ENCODE measurements around the gene TUBB6.
A peak's percentile ranks its signal among the peaks of the same experiment; 100 is the strongest.

TUBB6 gene

GRCh38 chr18:12307701-12308385 lies at the start of gene TUBB6:
TUBB6 (plus strand) TSS chr18:12308241; CDS start chr18:12308293, 52 bp downstream.
- DNase-seq: peak; percentile 89

- DNase-seq: no peak
Measured at GRCh38 chr18:12258719-12259705, 49.0 kb upstream of the TUBB6 start.

- no peak for DNase-seq
Measured at GRCh38 chr18:12262748-12263147, 45.3 kb upstream of the TUBB6 start.

- no peak for DNase-seq
Measured at GRCh38 chr18:12264864-12265263, 43.2 kb upstream of the TUBB6 start.

GRCh38 chr18:12271376-12272235 lies 36.4 kb upstream of the TUBB6 start:
- DNase-seq: peak; percentile 80

GRCh38 chr18:12274793-12275192 lies 33.2 kb upstream of the TUBB6 start:
- no peak for DNase-seq

GRCh38 chr18:12276736-12277554 lies 31.1 kb upstream of the TUBB6 start:
- DNase-seq: no peak

GRCh38 chr18:12278215-12278671 lies 29.8 kb upstream of the TUBB6 start:
- peak; percentile 31 for DNase-seq

GRCh38 chr18:12278741-12279682 lies 29.0 kb upstream of the TUBB6 start:
- peak; percentile 99 for DNase-seq

- no peak for DNase-seq
Measured at GRCh38 chr18:12279781-12280531, 28.1 kb upstream of the TUBB6 start.

GRCh38 chr18:12281861-12282260 lies 26.2 kb upstream of the TUBB6 start:
- DNase-seq: peak; percentile 51

GRCh38 chr18:12282442-12283039 lies 25.5 kb upstream of the TUBB6 start:
- peak; percentile 96 for DNase-seq

- DNase-seq: peak; percentile 70
Measured at GRCh38 chr18:12283256-12283655, 24.8 kb upstream of the TUBB6 start.

- no peak for DNase-seq
Measured at GRCh38 chr18:12283666-12284065, 24.4 kb upstream of the TUBB6 start.

- no peak for DNase-seq
Measured at GRCh38 chr18:12287131-12287681, 20.8 kb upstream of the TUBB6 start.

- peak; percentile 97 for DNase-seq
Measured at GRCh38 chr18:12287684-12288402, 20.2 kb upstream of the TUBB6 start.

GRCh38 chr18:12288403-12288755 lies 19.7 kb upstream of the TUBB6 start:
- no peak for DNase-seq

GRCh38 chr18:12290086-12290485 lies 18.0 kb upstream of the TUBB6 start:
- DNase-seq: no peak

GRCh38 chr18:12291161-12291560 lies 16.9 kb upstream of the TUBB6 start:
- no peak for DNase-seq

Data from EL (cell line).